K562 (cell line): ENCODE results near the gene CACNA1C. TPM values are rescaled to one million over a fixed set of nuclear protein-coding genes. Genes with fewer than 3 reads are reported as not detected.

Experiments used
- ATAC-seq: fragments of 200-7000 bp; cut with Tn5 transposase; 3 replicates; pipeline ENCODE4 v1.9.1; 2020; ENCODE audit warnings: moderate library complexity
- BruUV-seq: library from RNA; stranded (reverse); fragments of 400-500 nt; replicated peaks from 2 replicates; lab custom pipeline; 2021; lab: Mats Ljungman, UMichigan
- CTCF ChIA-PET: fragments of 300-600 bp; formaldehyde crosslinking; extraction: SDS; loops from one replicate; lab custom pipeline; 2021; ENCODE audit warnings: low intra/inter-chr PET ratio; lab: Yijun Ruan, JAX
- POLR2A ChIA-PET: fragments of 300-600, 350-650 bp; sonication (Branson Sonifier 250); formaldehyde crosslinking; extraction: SDS; loops from one replicate; lab custom pipeline; 2021; ENCODE audit warnings: antibody characterized with exemption, inconsistent platforms; lab: Yijun Ruan, JAX
- DNase-seq, 4 experiments: peaks; one replicate each; pipeline versions ENCODE4 v3.0.0 to v3.0.0-alpha.2; 2011 to 2018; ENCODE audit warnings: low spot score in 3 of 4, mixed read lengths in 3 of 4; ENCODE audit errors: extremely low read depth in 1 of 4
- FAIRE-seq: peaks from 2 replicates; lab custom pipeline; 2011; peaks lifted over from hg19 to GRCh38; lab: Jason Lieb, UNC
- H2AFZ ChIP-seq: 2 replicates; pipeline ENCODE4 v1.6.0; 2011; ENCODE audit warnings: low read depth, low read length, control low read depth, inconsistent platforms
- H3K27ac ChIP-seq: fragments of 200-600 bp; 3 replicates; pipeline ENCODE4 v1.8.0; 2011; ENCODE audit warnings: low read depth, mild to moderate bottlenecking, control low read depth, inconsistent platforms, low read length, moderate library complexity, mixed read lengths; ENCODE audit errors: extremely low read depth
- H3K27me3 ChIP-seq, 2 experiments: fragments of 300-600 bp in 1 of 2; 2 replicates in 1 of 2; 3 replicates in 1 of 2; pipeline versions ENCODE4 v1.6.0 to v1.8.0; 2011; ENCODE audit warnings: inconsistent platforms in 2 of 2, low read length in 2 of 2, mild to moderate bottlenecking in 1 of 2, mixed read lengths in 1 of 2, moderate library complexity in 1 of 2; ENCODE audit not compliant: control insufficient read depth in 2 of 2, insufficient read depth in 2 of 2
- H3K36me3 ChIP-seq: fragments of 300-600 bp; 3 replicates; pipeline ENCODE4 v1.8.0; 2011; ENCODE audit warnings: mild to moderate bottlenecking, low read length, inconsistent platforms; ENCODE audit not compliant: control insufficient read depth, insufficient read depth
- H3K4me1 ChIP-seq, 2 experiments: fragments of 200-600 bp in 1 of 2; replicated peaks in 1 of 2; 2 replicates in 1 of 2; 3 replicates in 1 of 2; pipeline versions ENCODE4 v1.5.1 to v1.8.0; 2011; ENCODE audit warnings: inconsistent platforms in 2 of 2, low read length in 2 of 2, mild to moderate bottlenecking in 1 of 2, mixed read lengths in 1 of 2, moderate library complexity in 1 of 2; ENCODE audit not compliant: control insufficient read depth in 2 of 2, insufficient read depth in 2 of 2
- H3K4me2 ChIP-seq: 2 replicates; pipeline ENCODE4 v1.6.1; 2011; ENCODE audit warnings: low read length, control low read depth, inconsistent platforms, mixed read lengths; ENCODE audit not compliant: insufficient read depth
- H3K4me3 ChIP-seq: fragments of 200-600 bp; sonication (generic), shearing (Covaris generic); 2 replicates; pipeline ENCODE4 v1.5.1; 2016; ENCODE audit warnings: control low read depth, inconsistent platforms
- H3K79me2 ChIP-seq: fragments of 200-600 bp; 3 replicates; pipeline ENCODE4 v1.8.0; 2011; ENCODE audit warnings: low read length, inconsistent platforms; ENCODE audit not compliant: control insufficient read depth, insufficient read depth
- H3K9ac ChIP-seq, 2 experiments: 2 replicates each; pipeline versions ENCODE4 v1.6.0 to v1.6.1; 2011; ENCODE audit warnings: low read depth in 2 of 2, low read length in 2 of 2, control low read depth in 1 of 2, inconsistent platforms in 1 of 2, mild to moderate bottlenecking in 1 of 2, mixed read lengths in 1 of 2; ENCODE audit not compliant: insufficient read depth in 1 of 2
- H3K9me1 ChIP-seq: one replicate; pipeline ENCODE4 v1.6.0; 2011; ENCODE audit warnings: inconsistent platforms, mild to moderate bottlenecking, low read length, moderate library complexity; ENCODE audit not compliant: control insufficient read depth, insufficient read depth
- H3K9me3 ChIP-seq: replicated peaks from 2 replicates; pipeline ENCODE4 v1.5.1; 2011; ENCODE audit warnings: low read depth, low read length, inconsistent platforms; ENCODE audit not compliant: control insufficient read depth, insufficient read depth
- H4K20me1 ChIP-seq: replicated peaks from 2 replicates; pipeline ENCODE4 v1.6.1; 2011; ENCODE audit warnings: low read length, inconsistent platforms, mixed read lengths; ENCODE audit not compliant: control insufficient read depth, insufficient read depth
- BHLHE40 ChIP-seq: IDR thresholded peaks from 2 replicates; pipeline ENCODE4 v1.6.1; 2011; ENCODE audit warnings: low read length, improper control_type of control experiment
- CEBPG ChIP-seq, 3 experiments: fragments of 200-800 bp in 1 of 3; sonication (Bioruptor generic) in 1 of 3; sonication (generic) in 1 of 3; formaldehyde crosslinking in 1 of 3; IDR thresholded peaks in 2 of 3; conservative IDR thresholded peaks in 1 of 3; 2 replicates each; pipeline versions ENCODE4 v1.6.1 to v1.8.0; 2016 to 2022; ENCODE audit warnings: missing compliant biosample characterization in 2 of 3, missing genetic modification characterization in 2 of 3, mild to moderate bottlenecking in 1 of 3, missing genetic modification reagents in 1 of 3
- CHD4 ChIP-seq: fragments of 200-600 bp; sonication (generic); IDR thresholded peaks from 3 replicates; pipeline ENCODE4 v1.6.1; 2012; ENCODE audit warnings: low read depth, mild to moderate bottlenecking, mixed read lengths, low read length, inconsistent platforms; ENCODE audit not compliant: insufficient read depth, insufficient replicate concordance, poor library complexity, severe bottlenecking
- CTBP1 ChIP-seq: fragments of 450-650 bp; IDR thresholded peaks from 2 replicates; pipeline ENCODE4 v1.6.1; 2016; ENCODE audit warnings: borderline replicate concordance
- DACH1 ChIP-seq: fragments of 450-650 bp; IDR thresholded peaks from 2 replicates; pipeline ENCODE4 v1.6.1; 2018; ENCODE audit not compliant: partially characterized antibody
- WGBS: fragments of 100-300 bp; shearing (Covaris generic); methylation state at CpG from one replicate; pipeline ENCODE4 v1.1.6; 2016; ENCODE audit warnings: low coverage, mixed read lengths; ENCODE audit not compliant: insufficient coverage; ENCODE audit errors: missing lambda C conversion rate; 5-methylcytosine and 5-hydroxymethylcytosine counted together
- in situ Hi-C: fragments of 300-500 bp; cut with MboI; formaldehyde crosslinking; loops from 4 replicates; pipeline ENCODE4 v1.15.0; 2018; ENCODE audit warnings: inconsistent platforms, mixed read lengths
- intact Hi-C: fragments of 100-400 bp; cut with micrococcal nuclease; formaldehyde crosslinking; loops from 2 replicates; pipeline ENCODE4 v1.14.2; 2022
- polyA plus RNA-seq, 8 experiments: library from polyadenylated mRNA; depleted of rRNA in 4 of 8; stranded (reverse) in 5 of 8; unstranded in 3 of 8; fragments of >200 nt; fragmentation: Nextera tagmentation in 2 of 8; fragmentation: Illumina TruSeq in 1 of 8; extraction: Ambion mirVana in 2 of 8; extraction: Trizol in 1 of 8; gene quantifications; 2 replicates each; pipeline versions ENCODE4 v1.2.1 to v1.2.3, GENCODE V29; 2011 to 2014; ENCODE audit warnings: inconsistent platforms in 1 of 8, missing spikeins in 1 of 8
- total RNA-seq, 7 experiments: library from RNA; depleted of rRNA in 6 of 7; stranded (reverse); fragments of >200 nt in 6 of 7; fragmentation: Illumina TruSeq in 2 of 7; extraction: Trizol in 2 of 7; gene quantifications; 2 replicates each; pipeline versions ENCODE4 v1.2.1 to v1.2.3, GENCODE V29; 2011 to 2021; ENCODE audit warnings: low replicate concordance in 1 of 7
- TF ChIP-seq, protein P1 (sequence below): fragments of 450-650 bp; IDR thresholded peaks from 2 replicates; pipeline ENCODE4 v1.6.1; 2018; ENCODE audit warnings: mild to moderate bottlenecking, low read depth; ENCODE audit not compliant: partially characterized antibody

Gene CACNA1C
- total and polyA plus RNA-seq, 9 of the 15 experiments (the other 6 are each of a cell fraction or from before 2014, with no cell fraction given) = not detected

DNA sequence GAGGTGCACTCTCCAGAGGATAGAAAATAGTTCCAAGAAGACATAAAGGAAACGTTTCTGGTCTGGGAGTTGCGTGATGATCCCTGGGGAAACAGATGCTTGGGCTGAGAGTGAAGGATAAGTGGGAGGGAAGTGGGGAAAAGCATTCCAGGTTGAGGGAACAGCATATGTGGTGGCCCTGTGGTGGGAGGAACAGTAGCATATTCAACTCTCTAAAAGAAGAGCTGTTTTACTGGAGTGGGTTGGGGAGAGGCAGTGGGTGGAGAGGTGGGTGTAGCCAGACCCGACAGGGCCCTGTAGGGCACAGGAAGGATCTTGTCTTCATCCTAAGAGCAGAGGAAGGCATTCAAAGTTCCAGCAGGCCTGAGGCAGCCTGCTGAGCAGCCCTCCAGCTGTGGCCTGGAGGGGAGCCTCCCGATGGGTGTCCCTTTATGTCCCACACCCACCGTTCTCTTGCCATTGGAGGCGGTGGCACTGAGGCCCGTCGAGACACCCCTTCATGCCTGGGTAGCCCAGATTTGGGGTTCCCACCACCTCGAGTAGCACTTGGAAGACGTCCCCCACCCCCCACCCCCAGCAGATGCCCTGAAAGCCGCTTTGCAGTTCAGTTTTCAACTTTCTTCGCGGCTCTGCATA lies 431.5 kb downstream of the CACNA1C start:
- POLR2A ChIA-PET = no interaction called here
- Histone ChIP-seq H3K9ac (no peak overlapping the region), H3K27ac (no peak overlapping the region), H3K4me1 (no peaks in the 10 kb centered on the region), H3K9me1 (no peaks in the 10 kb centered on the region), H3K4me3 (no peak overlapping the region), H4K20me1 (no peaks in the 10 kb centered on the region), H3K36me3 (no peaks in the 10 kb centered on the region), H3K79me2 (no peaks in the 10 kb centered on the region), H2AFZ (no peak overlapping the region), H3K9me3 (no peaks in the 10 kb centered on the region), H3K4me2 (no peak overlapping the region), H3K27me3 (peaks cover 0 to 26% of the 10 kb centered on the region in 2 experiments; a peak in 3 of 5 replicates)
- no peak for FAIRE-seq
- no peak for ATAC-seq
- CTCF ChIA-PET = no interaction called here
- TF ChIP-seq DACH1 (no peak), CHD4 (no peak), BHLHE40 (no peak)
- in situ Hi-C loops = no loop called here
- intact Hi-C loops = no loop called here
- 3% methylated on average over 8 of the region's 13 CpGs for WGBS
- no peak for DNase-seq
- no TSS peak for BruUV-seq

DNA sequence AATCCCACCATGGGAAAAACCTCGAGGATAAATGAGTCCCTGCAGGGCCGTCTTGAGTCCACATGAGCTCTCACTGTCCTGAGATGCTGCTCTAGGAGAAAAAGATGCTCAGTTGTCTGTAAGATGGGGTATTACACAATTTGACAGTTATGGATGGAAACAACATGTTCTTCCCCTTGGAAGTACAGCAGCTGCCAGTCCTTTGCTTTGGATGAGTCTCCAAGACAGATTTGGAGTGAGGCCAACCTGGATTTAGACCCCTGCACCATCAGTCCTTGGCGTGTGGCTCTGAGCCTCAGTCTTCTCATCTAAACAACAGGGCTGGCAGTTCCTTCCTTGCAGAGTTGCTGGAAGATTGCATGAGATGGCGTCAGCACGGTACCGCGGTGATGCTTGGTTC lies 432.9 kb downstream of the CACNA1C start:
- H3K9ac ChIP-seq = no peak overlapping the region
- H3K36me3 ChIP-seq = no peaks in the 10 kb centered on the region
- BruUV-seq = no TSS peak
- WGBS = 0% methylated on average over 7 of the region's 7 CpGs
- DNase-seq (no peak), FAIRE-seq (no peak), ATAC-seq (no peak)
- H3K9me1 ChIP-seq = no peaks in the 10 kb centered on the region
- H3K79me2 ChIP-seq = no peaks in the 10 kb centered on the region
- intact Hi-C loops = no loop called here
- POLR2A ChIA-PET = interaction anchor here (1.3 kb wide), 1 partner anchor 26 kb away, joined by 3 read pairs; no protein-coding TSS in a partner anchor
- in situ Hi-C loops = no loop called here
- H2AFZ ChIP-seq = no peak overlapping the region
- no peaks in the 10 kb centered on the region for H3K9me3 ChIP-seq
- H3K4me1 ChIP-seq = no peaks in the 10 kb centered on the region
- H4K20me1 ChIP-seq = no peaks in the 10 kb centered on the region
- TF ChIP-seq CEBPG (CRISPR knock-in tag; IDR thresholded peaks at IDR 0.05) (no peak), CEBPG (tag; conservative IDR thresholded peaks at IDR 0.05 in 1 of 2, IDR thresholded peaks at IDR 0.05 in 1 of 2) (0 out of 4 replicates have a peak, but pooled peaks of 1 of the 2 experiments have one; percentile 32), CTBP1 (0 out of 2 replicates have a peak, but pooled peaks have one; percentile 39)
- TF ChIP-seq, protein P1, sequence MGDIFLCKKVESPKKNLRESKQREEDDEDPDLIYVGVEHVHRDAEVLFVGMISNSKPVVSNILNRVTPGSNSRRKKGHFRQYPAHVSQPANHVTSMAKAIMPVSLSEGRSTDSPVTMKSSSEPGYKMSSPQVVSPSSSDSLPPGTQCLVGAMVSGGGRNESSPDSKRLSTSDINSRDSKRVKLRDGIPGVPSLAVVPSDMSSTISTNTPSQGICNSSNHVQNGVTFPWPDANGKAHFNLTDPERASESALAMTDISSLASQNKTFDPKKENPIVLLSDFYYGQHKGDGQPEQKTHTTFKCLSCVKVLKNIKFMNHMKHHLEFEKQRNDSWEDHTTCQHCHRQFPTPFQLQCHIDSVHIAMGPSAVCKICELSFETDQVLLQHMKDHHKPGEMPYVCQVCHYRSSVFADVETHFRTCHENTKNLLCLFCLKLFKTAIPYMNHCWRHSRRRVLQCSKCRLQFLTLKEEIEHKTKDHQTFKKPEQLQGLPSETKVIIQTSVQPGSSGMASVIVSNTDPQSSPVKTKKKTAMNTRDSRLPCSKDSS = no peak
- CTCF ChIA-PET = no interaction called here
- H3K4me2 ChIP-seq = no peak overlapping the region
- H3K27me3 ChIP-seq = peaks cover 0 to 26% of the 10 kb centered on the region in 2 experiments; a peak in 3 of 5 replicates
- no peak overlapping the region for H3K27ac ChIP-seq
- no peak overlapping the region for H3K4me3 ChIP-seq
